Measurements from ENCODE around the gene GIN1.

Gene GIN1

GRCh38 chr5:103093727-103094126 lies 26.2 kb downstream of the GIN1 start:
- H4K20me1 ChIP-seq (ENCODE audit: control insufficient read depth, insufficient read depth, low read depth, low read length), result no peaks in the 10 kb centered on the region
- no peaks in the 10 kb centered on the region for H3K9me2 ChIP-seq (replicated peaks; ENCODE audit: control insufficient read depth, low read length)
- no peaks in the 10 kb centered on the region for H3K4me1 ChIP-seq (ENCODE audit: control insufficient read depth, low read length)
- no peaks in the 10 kb centered on the region for H3K79me2 ChIP-seq (ENCODE audit: control insufficient read depth, low read length)
- peaks cover 10% of the 10 kb centered on the region for H3K36me3 ChIP-seq (ENCODE audit: control insufficient read depth, low read length)
- no peaks in the 10 kb centered on the region for H3K27me3 ChIP-seq (ENCODE audit: control insufficient read depth, low read length)
- H3K4me2 ChIP-seq (ENCODE audit: low read length), result no peak overlapping the region
- H3K9me3 ChIP-seq (ENCODE audit: control insufficient read depth, insufficient read depth, low read length), result no peaks in the 10 kb centered on the region
- no peaks in the 10 kb centered on the region for H3F3A ChIP-seq (ENCODE audit: control insufficient read depth, insufficient read depth)
- no peak overlapping the region for H3K27ac ChIP-seq (ENCODE audit: low read depth, low read length)
- H3K4me3 ChIP-seq (ENCODE audit: low read length), result no peak overlapping the region
- TF ChIP-seq EZH2phosphoT487 (IDR thresholded peaks at IDR 0.05; ENCODE audit: borderline replicate concordance, low read length), result no peak
- no peak for TF ChIP-seq CTCF (IDR thresholded peaks at IDR 0.05; ENCODE audit: low read depth, low read length, poor library complexity, severe bottlenecking)

GRCh38 chr5:103092676-103093075 lies 27.3 kb downstream of the GIN1 start:
- no peak overlapping the region for H3K27ac ChIP-seq (ENCODE audit: low read depth, low read length)
- H3K4me1 ChIP-seq (ENCODE audit: control insufficient read depth, low read length), result no peaks in the 10 kb centered on the region
- no peak overlapping the region for H3K4me3 ChIP-seq (ENCODE audit: low read length)
- no peaks in the 10 kb centered on the region for H3F3A ChIP-seq (ENCODE audit: control insufficient read depth, insufficient read depth)
- TF ChIP-seq EZH2phosphoT487 (IDR thresholded peaks at IDR 0.05; ENCODE audit: borderline replicate concordance, low read length) (no peak), CTCF (IDR thresholded peaks at IDR 0.05; ENCODE audit: low read depth, low read length, poor library complexity, severe bottlenecking) (no peak)
- no peaks in the 10 kb centered on the region for H3K9me3 ChIP-seq (ENCODE audit: control insufficient read depth, insufficient read depth, low read length)
- H3K27me3 ChIP-seq (ENCODE audit: control insufficient read depth, low read length), result no peaks in the 10 kb centered on the region
- H3K9me2 ChIP-seq (replicated peaks; ENCODE audit: control insufficient read depth, low read length), result no peaks in the 10 kb centered on the region
- H3K4me2 ChIP-seq (ENCODE audit: low read length), result no peak overlapping the region
- peaks cover 12% of the 10 kb centered on the region for H3K36me3 ChIP-seq (ENCODE audit: control insufficient read depth, low read length)
- H3K79me2 ChIP-seq (ENCODE audit: control insufficient read depth, low read length), result no peaks in the 10 kb centered on the region
- H4K20me1 ChIP-seq (ENCODE audit: control insufficient read depth, insufficient read depth, low read depth, low read length), result no peaks in the 10 kb centered on the region

DNA sequence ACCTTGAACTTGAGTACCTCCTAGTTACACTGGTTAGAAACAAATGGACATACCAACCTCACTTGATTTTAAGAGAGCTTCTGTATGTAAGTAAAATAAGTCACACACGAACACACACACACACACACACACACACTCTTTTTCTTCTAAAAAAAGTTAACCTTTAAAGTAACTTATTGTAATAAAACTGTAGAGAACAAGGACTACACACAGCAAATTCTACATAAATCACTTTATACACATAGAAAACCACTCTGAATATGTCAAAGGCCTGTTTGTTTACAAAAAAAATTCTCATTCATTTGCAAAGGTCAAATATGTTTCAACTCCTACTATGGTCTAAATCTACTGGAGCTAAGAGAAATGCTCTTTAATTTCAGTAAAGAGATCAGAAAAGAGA lies 29.1 kb downstream of the GIN1 start:
- no peaks in the 10 kb centered on the region for H4K20me1 ChIP-seq (ENCODE audit: control insufficient read depth, insufficient read depth, low read depth, low read length)
- no peaks in the 10 kb centered on the region for H3K4me1 ChIP-seq (ENCODE audit: control insufficient read depth, low read length)
- peaks cover 10% of the 10 kb centered on the region for H3K36me3 ChIP-seq (ENCODE audit: control insufficient read depth, low read length)
- H3K4me2 ChIP-seq (ENCODE audit: low read length), result no peak overlapping the region
- no peaks in the 10 kb centered on the region for H3K9me3 ChIP-seq (ENCODE audit: control insufficient read depth, insufficient read depth, low read length)
- no peaks in the 10 kb centered on the region for H3K27me3 ChIP-seq (ENCODE audit: control insufficient read depth, low read length)
- no peaks in the 10 kb centered on the region for H3F3A ChIP-seq (ENCODE audit: control insufficient read depth, insufficient read depth)
- H3K27ac ChIP-seq (ENCODE audit: low read depth, low read length), result no peak overlapping the region
- H3K9me2 ChIP-seq (replicated peaks; ENCODE audit: control insufficient read depth, low read length), result no peaks in the 10 kb centered on the region
- H3K79me2 ChIP-seq (ENCODE audit: control insufficient read depth, low read length), result no peaks in the 10 kb centered on the region
- H3K4me3 ChIP-seq (ENCODE audit: low read length), result no peak overlapping the region
- TF ChIP-seq CTCF (IDR thresholded peaks at IDR 0.05; ENCODE audit: low read depth, low read length, poor library complexity, severe bottlenecking) (no peak), EZH2phosphoT487 (IDR thresholded peaks at IDR 0.05; ENCODE audit: borderline replicate concordance, low read length) (no peak)

DNA sequence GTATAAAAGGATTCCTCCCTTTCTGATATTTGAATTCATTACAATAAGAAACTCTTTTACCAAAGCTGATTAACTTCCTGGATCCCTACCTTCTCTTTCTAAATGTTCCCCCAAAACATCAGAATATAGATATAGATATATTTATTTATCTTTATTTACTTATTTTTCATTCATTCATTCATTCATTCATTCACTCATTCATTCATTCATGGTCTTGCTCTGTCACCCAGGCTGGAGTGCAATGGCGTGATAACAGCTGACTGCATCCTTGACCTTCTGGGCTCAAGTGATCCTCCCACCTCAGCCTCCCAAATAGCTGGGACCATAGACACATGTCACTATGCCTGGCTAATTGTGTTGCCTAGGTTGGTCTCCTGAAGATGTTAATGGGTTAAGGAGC lies 30.7 kb downstream of the GIN1 start:
- H4K20me1 ChIP-seq (ENCODE audit: control insufficient read depth, insufficient read depth, low read depth, low read length), result no peaks in the 10 kb centered on the region
- H3K36me3 ChIP-seq (ENCODE audit: control insufficient read depth, low read length), result peaks cover 10% of the 10 kb centered on the region
- H3K4me3 ChIP-seq (ENCODE audit: low read length), result no peak overlapping the region
- H3K9me2 ChIP-seq (replicated peaks; ENCODE audit: control insufficient read depth, low read length), result no peaks in the 10 kb centered on the region
- no peaks in the 10 kb centered on the region for H3F3A ChIP-seq (ENCODE audit: control insufficient read depth, insufficient read depth)
- H3K4me1 ChIP-seq (ENCODE audit: control insufficient read depth, low read length), result no peaks in the 10 kb centered on the region
- TF ChIP-seq CTCF (IDR thresholded peaks at IDR 0.05; ENCODE audit: low read depth, low read length, poor library complexity, severe bottlenecking) (no peak), EZH2phosphoT487 (IDR thresholded peaks at IDR 0.05; ENCODE audit: borderline replicate concordance, low read length) (no peak)
- no peak overlapping the region for H3K27ac ChIP-seq (ENCODE audit: low read depth, low read length)
- no peaks in the 10 kb centered on the region for H3K79me2 ChIP-seq (ENCODE audit: control insufficient read depth, low read length)
- H3K27me3 ChIP-seq (ENCODE audit: control insufficient read depth, low read length), result no peaks in the 10 kb centered on the region
- H3K9me3 ChIP-seq (ENCODE audit: control insufficient read depth, insufficient read depth, low read length), result no peaks in the 10 kb centered on the region
- no peak overlapping the region for H3K4me2 ChIP-seq (ENCODE audit: low read length)

Data from DOHH2 (cell line).